ENCODE results near the gene TOMM22. TPM values are rescaled to one million over a fixed set of nuclear protein-coding genes. Genes with fewer than 3 reads are reported as not detected.

The TOMM22 gene
- total RNA-seq, 1 experiment from 2014 or later: 113 TPM

- Mint-ChIP-seq H3K36me3 (ENCODE audit: insufficient read depth, unreplicated experiment) (peaks cover 50% of the 10 kb centered on the region), H3K9me3 (ENCODE audit: unreplicated experiment) (no peaks in the 10 kb centered on the region), H3K4me1 (ENCODE audit: low read depth, unreplicated experiment) (no peaks in the 10 kb centered on the region), H3K27ac (ENCODE audit: unreplicated experiment) (no peak overlapping the region), H3K4me3 (ENCODE audit: unreplicated experiment) (no peak overlapping the region), H3K27me3 (ENCODE audit: insufficient read depth, unreplicated experiment) (no peaks in the 10 kb centered on the region)
- H3K4me3 ChIP-seq (ENCODE audit: low read depth, low read length): no peak overlapping the region
- no peaks in the 10 kb centered on the region for H3K27me3 ChIP-seq (replicated peaks; ENCODE audit: control insufficient read depth, insufficient read depth, low read length)
- peaks cover 11% of the 10 kb centered on the region for H3K36me3 ChIP-seq (ENCODE audit: control insufficient read depth, insufficient read depth, low read length)
- no peaks in the 10 kb centered on the region for H3K9me3 ChIP-seq
- intact Hi-C loops (cut with micrococcal nuclease; ENCODE audit: unreplicated experiment): no loop called here
- CTCF ChIA-PET: no interaction called here
- no TSS peak for BruUV-seq (replicated peaks)
- no peaks in the 10 kb centered on the region for H3K4me1 ChIP-seq
- POLR2A ChIA-PET: no interaction called here
- TF ChIP-seq CTCF (IDR thresholded peaks at IDR 0.05; ENCODE audit: insufficient read depth in 1 of 2, low read depth in 1 of 2, low read length in 1 of 2, severe bottlenecking in 1 of 2, unreplicated experiment in 1 of 2): no peak
- no peak for DNase-seq
Measured at GRCh38 chr22:38727123-38727522, 45.4 kb downstream of the TOMM22 start.

GRCh38 chr22:38727530-38728451, 46.0 kb downstream of the TOMM22 start:
- POLR2A ChIA-PET: no interaction called here
- H3K4me1 ChIP-seq: no peaks in the 10 kb centered on the region
- BruUV-seq (replicated peaks): no TSS peak
- Mint-ChIP-seq H3K4me3 (ENCODE audit: unreplicated experiment) (no peak overlapping the region), H3K4me1 (ENCODE audit: low read depth, unreplicated experiment) (no peaks in the 10 kb centered on the region), H3K9me3 (ENCODE audit: unreplicated experiment) (no peaks in the 10 kb centered on the region), H3K27me3 (ENCODE audit: insufficient read depth, unreplicated experiment) (no peaks in the 10 kb centered on the region), H3K27ac (ENCODE audit: unreplicated experiment) (no peak overlapping the region), H3K36me3 (ENCODE audit: insufficient read depth, unreplicated experiment) (peaks cover 56% of the 10 kb centered on the region)
- no peaks in the 10 kb centered on the region for H3K27me3 ChIP-seq (replicated peaks; ENCODE audit: control insufficient read depth, insufficient read depth, low read length)
- peaks cover 11% of the 10 kb centered on the region for H3K36me3 ChIP-seq (ENCODE audit: control insufficient read depth, insufficient read depth, low read length)
- DNase-seq: no peak
- no peak for TF ChIP-seq CTCF (IDR thresholded peaks at IDR 0.05; ENCODE audit: insufficient read depth in 1 of 2, low read depth in 1 of 2, low read length in 1 of 2, severe bottlenecking in 1 of 2, unreplicated experiment in 1 of 2)
- intact Hi-C loops (cut with micrococcal nuclease; ENCODE audit: unreplicated experiment): no loop called here
- CTCF ChIA-PET: no interaction called here
- no peaks in the 10 kb centered on the region for H3K9me3 ChIP-seq
- no peak overlapping the region for H3K4me3 ChIP-seq (ENCODE audit: low read depth, low read length)

- H3K27me3 ChIP-seq (replicated peaks; ENCODE audit: control insufficient read depth, insufficient read depth, low read length): no peaks in the 10 kb centered on the region
- H3K4me3 ChIP-seq (ENCODE audit: low read depth, low read length): no peak overlapping the region
- peaks cover 13% of the 10 kb centered on the region for H3K36me3 ChIP-seq (ENCODE audit: control insufficient read depth, insufficient read depth, low read length)
- peaks cover 65% of the 10 kb centered on the region for H3K36me3 Mint-ChIP-seq (ENCODE audit: insufficient read depth, unreplicated experiment)
- H3K27me3 Mint-ChIP-seq (ENCODE audit: insufficient read depth, unreplicated experiment): no peaks in the 10 kb centered on the region
- H3K27ac Mint-ChIP-seq (ENCODE audit: unreplicated experiment): no peak overlapping the region
- no peaks in the 10 kb centered on the region for H3K4me1 ChIP-seq
- no peaks in the 10 kb centered on the region for H3K9me3 Mint-ChIP-seq (ENCODE audit: unreplicated experiment)
- CTCF ChIA-PET: no interaction called here
- DNase-seq: no peak
- H3K4me1 Mint-ChIP-seq (ENCODE audit: low read depth, unreplicated experiment): no peaks in the 10 kb centered on the region
- no peaks in the 10 kb centered on the region for H3K9me3 ChIP-seq
- no TSS peak for BruUV-seq (replicated peaks)
- no peak overlapping the region for H3K4me3 Mint-ChIP-seq (ENCODE audit: unreplicated experiment)
- intact Hi-C loops (cut with micrococcal nuclease; ENCODE audit: unreplicated experiment): no loop called here
- POLR2A ChIA-PET: no interaction called here
- no peak for TF ChIP-seq CTCF (IDR thresholded peaks at IDR 0.05; ENCODE audit: insufficient read depth in 1 of 2, low read depth in 1 of 2, low read length in 1 of 2, severe bottlenecking in 1 of 2, unreplicated experiment in 1 of 2)
Measured at GRCh38 chr22:38728871-38729796, 47.4 kb downstream of the TOMM22 start.

Data from Caco-2 (cell line).